Measurements from ENCODE around the gene CTDSPL2.
"Not testable (repeated sequence)": the region's sequence is repeated elsewhere in the genome, so short reads cannot be mapped to it uniquely, and the experiment has no call there.

Gene CTDSPL2

GRCh38 chr15:44537735-44538240, 110.4 kb downstream of the CTDSPL2 start:
- CTCF ChIA-PET: interaction anchor here (1.0 to 1.9 kb wide), 5 partner anchors 9 to 199 kb away, joined by 3 to 5 read pairs (median 4); partner anchors contain the start of gene TRIM69
- Mint-ChIP-seq H3K9me3 (no peaks in the 10 kb centered on the region), H3K36me3 (peaks cover 49% of the 10 kb centered on the region), H3K27me3 (no peaks in the 10 kb centered on the region), H3K4me3 (peak overlapping the region; percentile 74), H3K4me1 (peaks cover 61% of the 10 kb centered on the region), H3K27ac (peak overlapping the region; percentile 88)
- peak; percentile 26 for DNase-seq

GRCh38 chr15:44541282-44541958, 114.0 kb downstream of the CTDSPL2 start:
- peaks cover 45% of the 10 kb centered on the region for H3K36me3 Mint-ChIP-seq
- CTCF ChIA-PET: interaction anchor here (0.5 kb wide), 1 partner anchor 302 kb away, joined by 3 read pairs; no protein-coding TSS in a partner anchor
- no peak for DNase-seq
- H3K4me3 Mint-ChIP-seq: no peak overlapping the region
- H3K4me1 Mint-ChIP-seq: peaks cover 65% of the 10 kb centered on the region
- H3K27ac Mint-ChIP-seq: no peak overlapping the region
- no peaks in the 10 kb centered on the region for H3K27me3 Mint-ChIP-seq
- H3K9me3 Mint-ChIP-seq: no peaks in the 10 kb centered on the region

- no peaks in the 10 kb centered on the region for H3K27me3 Mint-ChIP-seq
- no peak for DNase-seq
- H3K27ac Mint-ChIP-seq: no peak overlapping the region
- H3K36me3 Mint-ChIP-seq: peaks cover 48% of the 10 kb centered on the region
- CTCF ChIA-PET: interaction anchor here (0.7 kb wide), 1 partner anchor 196 kb away, joined by 3 read pairs; no protein-coding TSS in a partner anchor
- peaks cover 72% of the 10 kb centered on the region for H3K4me1 Mint-ChIP-seq
- H3K4me3 Mint-ChIP-seq: no peak overlapping the region
- no peaks in the 10 kb centered on the region for H3K9me3 Mint-ChIP-seq
Measured at GRCh38 chr15:44542596-44542995, 115.2 kb downstream of the CTDSPL2 start.

- CTCF ChIA-PET: interaction anchor here (1.0 to 1.2 kb wide), 3 partner anchors 12 to 255 kb away, joined by 3 to 7 read pairs (median 4); no protein-coding TSS in a partner anchor
- H3K4me1 Mint-ChIP-seq: peaks cover 55% of the 10 kb centered on the region
- DNase-seq, H3K27ac Mint-ChIP-seq, H3K9me3 Mint-ChIP-seq, H3K27me3 Mint-ChIP-seq, H3K4me3 Mint-ChIP-seq: not testable (repeated sequence)
- H3K36me3 Mint-ChIP-seq: peaks cover 41% of the 10 kb centered on the region
Measured at GRCh38 chr15:44544745-44545144, 117.3 kb downstream of the CTDSPL2 start.

- Mint-ChIP-seq H3K36me3 (peaks cover 33% of the 10 kb centered on the region), H3K4me3 (no peak overlapping the region), H3K27me3 (no peaks in the 10 kb centered on the region), H3K9me3 (no peaks in the 10 kb centered on the region), H3K27ac (peak overlapping the region; percentile 84), H3K4me1 (peaks cover 45% of the 10 kb centered on the region)
- CTCF ChIA-PET: interaction anchor here (0.5 to 2.2 kb wide), 12 partner anchors 8 to 272 kb away, joined by 3 to 7 read pairs (median 4); partner anchors contain the start of gene EIF3J
- DNase-seq: peak; percentile 45
Measured at GRCh38 chr15:44545913-44546802, 118.7 kb downstream of the CTDSPL2 start.

GRCh38 chr15:44549152-44549551, 121.7 kb downstream of the CTDSPL2 start:
- H3K4me3 Mint-ChIP-seq, H3K9me3 Mint-ChIP-seq, H3K27me3 Mint-ChIP-seq, DNase-seq: not testable (repeated sequence)
- peak overlapping the region; percentile 60 for H3K27ac Mint-ChIP-seq
- peaks cover 19% of the 10 kb centered on the region for H3K36me3 Mint-ChIP-seq
- CTCF ChIA-PET: interaction anchor here (1.0 kb wide), 1 partner anchor 10 kb away, joined by 3 read pairs; no protein-coding TSS in a partner anchor
- peaks cover 24% of the 10 kb centered on the region for H3K4me1 Mint-ChIP-seq

- no peak for DNase-seq
- Mint-ChIP-seq H3K27ac (peak overlapping the region; percentile 20), H3K4me1 (peaks cover 30% of the 10 kb centered on the region), H3K9me3 (no peaks in the 10 kb centered on the region), H3K27me3 (no peaks in the 10 kb centered on the region), H3K36me3 (peaks cover 27% of the 10 kb centered on the region), H3K4me3 (no peak overlapping the region)
- CTCF ChIA-PET: interaction anchor here (0.6 to 1.1 kb wide), 7 partner anchors 8 to 378 kb away, joined by 3 to 6 read pairs (median 3); partner anchors contain the start of genes EIF3J and TRIM69
Measured at GRCh38 chr15:44550256-44550655, 122.8 kb downstream of the CTDSPL2 start.

- no peaks in the 10 kb centered on the region for H3K27me3 Mint-ChIP-seq
- H3K36me3 Mint-ChIP-seq: peaks cover 31% of the 10 kb centered on the region
- H3K4me3 Mint-ChIP-seq: no peak overlapping the region
- H3K27ac Mint-ChIP-seq: no peak overlapping the region
- H3K9me3 Mint-ChIP-seq: no peaks in the 10 kb centered on the region
- no peak for DNase-seq
- H3K4me1 Mint-ChIP-seq: peaks cover 32% of the 10 kb centered on the region
- CTCF ChIA-PET: interaction anchor here (1.0 to 1.1 kb wide), 2 partner anchors 8 to 9 kb away, joined by 3 read pairs; no protein-coding TSS in a partner anchor
Measured at GRCh38 chr15:44550734-44551133, 123.3 kb downstream of the CTDSPL2 start.

GRCh38 chr15:44554934-44555723, 127.7 kb downstream of the CTDSPL2 start:
- peak overlapping the region; percentile 79 for H3K27ac Mint-ChIP-seq

GRCh38 chr15:44560926-44561325, 133.5 kb downstream of the CTDSPL2 start:
- CTCF ChIA-PET, H3K9me3 Mint-ChIP-seq, H3K4me3 Mint-ChIP-seq, H3K27me3 Mint-ChIP-seq, DNase-seq: not testable (repeated sequence)
- Mint-ChIP-seq H3K36me3 (peaks cover 65% of the 10 kb centered on the region), H3K4me1 (peaks cover 22% of the 10 kb centered on the region), H3K27ac (peak overlapping the region; percentile 82)

More at GRCh38 chr15:44554934-44555723, 127.7 kb downstream of the CTDSPL2 start:
- peaks cover 45% of the 10 kb centered on the region for H3K36me3 Mint-ChIP-seq
- H3K27me3 Mint-ChIP-seq: no peaks in the 10 kb centered on the region
- CTCF ChIA-PET: interaction anchor here (1.1 to 2.1 kb wide), 2 partner anchors 9 to 18 kb away, joined by 3 to 7 read pairs; partner anchors contain the start of gene EIF3J
- H3K4me3 Mint-ChIP-seq: no peak overlapping the region
- no peaks in the 10 kb centered on the region for H3K9me3 Mint-ChIP-seq
- peak; percentile 36 for DNase-seq
- H3K4me1 Mint-ChIP-seq: peaks cover 27% of the 10 kb centered on the region

- H3K4me3 Mint-ChIP-seq: no peak overlapping the region
- H3K4me1 Mint-ChIP-seq: peaks cover 11% of the 10 kb centered on the region
- no peaks in the 10 kb centered on the region for H3K27me3 Mint-ChIP-seq
- no peak overlapping the region for H3K27ac Mint-ChIP-seq
- peaks cover 63% of the 10 kb centered on the region for H3K36me3 Mint-ChIP-seq
- CTCF ChIA-PET: no interaction called here
- no peak for DNase-seq
- H3K9me3 Mint-ChIP-seq: peaks cover 2% of the 10 kb centered on the region
Measured at GRCh38 chr15:44565387-44566154, 138.1 kb downstream of the CTDSPL2 start.

- CTCF ChIA-PET: no interaction called here
- no peak for DNase-seq
- Mint-ChIP-seq H3K36me3 (peaks cover 58% of the 10 kb centered on the region), H3K4me3 (no peak overlapping the region), H3K27ac (no peak overlapping the region), H3K4me1 (peaks cover 5% of the 10 kb centered on the region), H3K9me3 (peaks cover 2% of the 10 kb centered on the region), H3K27me3 (no peaks in the 10 kb centered on the region)
Measured at GRCh38 chr15:44566155-44566540, 138.7 kb downstream of the CTDSPL2 start.

- Mint-ChIP-seq H3K27ac (no peak overlapping the region), H3K4me1 (no peaks in the 10 kb centered on the region), H3K27me3 (no peaks in the 10 kb centered on the region), H3K9me3 (peaks cover 2% of the 10 kb centered on the region), H3K4me3 (no peak overlapping the region), H3K36me3 (peaks cover 57% of the 10 kb centered on the region)
- no peak for DNase-seq
- CTCF ChIA-PET: no interaction called here
Measured at GRCh38 chr15:44568338-44568737, 140.9 kb downstream of the CTDSPL2 start.

All from activated naive CD4-positive, alpha-beta T cell treated with anti-CD3 and anti-CD28 coated beads, Interleukin-2, amount 10 ng/mL, durations not matched to agents 7 days and 5 days (primary cell).